Stimulated activated CD4-positive, alpha-beta T cell treated with anti-CD3 and anti-CD28 coated beads, TNF-alpha, amount 100 ng/mL, for 24 hours (primary cell): ENCODE measurements around the gene SLX4.
"Not testable (repeated sequence)": the region's sequence is repeated elsewhere in the genome, so short reads cannot be mapped to it uniquely, and the experiment has no call there.

Experiments used
- DNase-seq, 3 experiments: peaks; one replicate each; pipeline ENCODE4 v3.0.0-alpha.2; 2020; ENCODE audit warnings: low read depth in 3 of 3

SLX4 gene

GRCh38 chr16:3611146-3611975 lies at the start of gene SLX4:
SLX4 (minus strand) TSS chr16:3611606; CDS start chr16:3608964, 2,642 bp downstream.
- peak; percentile 76 to 87 (median 78) for DNase-seq

- no peak for DNase-seq
Measured at GRCh38 chr16:3659251-3659650, 47.8 kb upstream of the SLX4 start.

- peak in 1 of 3 experiments; percentile 40 for DNase-seq
Measured at GRCh38 chr16:3656491-3657468, 45.4 kb upstream of the SLX4 start.

GRCh38 chr16:3656160-3656490 lies 44.7 kb upstream of the SLX4 start:
- not testable (repeated sequence) for DNase-seq

GRCh38 chr16:3655396-3656159 lies 44.2 kb upstream of the SLX4 start:
- no peak for DNase-seq

- DNase-seq, result no peak
Measured at GRCh38 chr16:3655030-3655395, 43.6 kb upstream of the SLX4 start.

- peak; percentile 33 to 54 (median 34) for DNase-seq
Measured at GRCh38 chr16:3654249-3654991, 43.0 kb upstream of the SLX4 start, which contains the start of gene DNASE1. DNASE1 (plus strand) TSS chr16:3654691; CDS start chr16:3655374, 683 bp downstream.

GRCh38 chr16:3652373-3653195 lies 41.2 kb upstream of the SLX4 start:
- no peak for DNase-seq

GRCh38 chr16:3651461-3652372 lies 40.3 kb upstream of the SLX4 start:
- DNase-seq, result no peak

- no peak for DNase-seq
Measured at GRCh38 chr16:3650631-3651265, 39.3 kb upstream of the SLX4 start.

GRCh38 chr16:3646348-3646920 lies 35.0 kb upstream of the SLX4 start:
- DNase-seq, result no peak

GRCh38 chr16:3645504-3646347 lies 34.3 kb upstream of the SLX4 start:
- no peak for DNase-seq

- DNase-seq, result no peak
Measured at GRCh38 chr16:3645108-3645503, 33.7 kb upstream of the SLX4 start.

GRCh38 chr16:3643095-3643730 lies 31.8 kb upstream of the SLX4 start:
- DNase-seq, result no peak

- DNase-seq, result no peak
Measured at GRCh38 chr16:3642397-3643094, 31.1 kb upstream of the SLX4 start.

- DNase-seq, result no peak
Measured at GRCh38 chr16:3641801-3642396, 30.5 kb upstream of the SLX4 start.
